ENCODE results near the gene DENND5A.
A peak's percentile ranks its signal among the peaks of the same experiment; 100 is the strongest.
"Not testable (repeated sequence)": the region's sequence is repeated elsewhere in the genome, so short reads cannot be mapped to it uniquely, and the experiment has no call there.

Gene DENND5A

GRCh38 chr11:9203691-9204311, 61.3 kb downstream of the DENND5A start:
- peak; percentile 42 for DNase-seq (ENCODE audit: low read depth)
- H3K4me3 ChIP-seq (ENCODE audit: low read depth, low read length) = no peak overlapping the region
- TF ChIP-seq POLR2A (IDR thresholded peaks at IDR 0.05; ENCODE audit: extremely low read depth, insufficient read length) (no peak), CTCF (IDR thresholded peaks at IDR 0.05; ENCODE audit: low read depth, low read length) (peak; percentile 19), MYC (IDR thresholded peaks at IDR 0.05; ENCODE audit: low read depth, low read length) (no peak), MAX (IDR thresholded peaks at IDR 0.05; ENCODE audit: low read depth, low read length) (peak; percentile 66; the same call in 1 of the 2 replicates)

- TF ChIP-seq MYC (IDR thresholded peaks at IDR 0.05; ENCODE audit: low read depth, low read length) (no peak), MAX (IDR thresholded peaks at IDR 0.05; ENCODE audit: low read depth, low read length) (no peak), POLR2A (IDR thresholded peaks at IDR 0.05; ENCODE audit: extremely low read depth, insufficient read length) (no peak), CTCF (IDR thresholded peaks at IDR 0.05; ENCODE audit: low read depth, low read length) (no peak)
- H3K4me3 ChIP-seq (ENCODE audit: low read depth, low read length) = no peak overlapping the region
- DNase-seq (ENCODE audit: low read depth) = no peak
Measured at GRCh38 chr11:9201372-9202162, 63.6 kb downstream of the DENND5A start.

- TF ChIP-seq MYC (IDR thresholded peaks at IDR 0.05; ENCODE audit: low read depth, low read length) (no peak), CTCF (IDR thresholded peaks at IDR 0.05; ENCODE audit: low read depth, low read length) (no peak), POLR2A (IDR thresholded peaks at IDR 0.05; ENCODE audit: extremely low read depth, insufficient read length) (no peak), MAX (IDR thresholded peaks at IDR 0.05; ENCODE audit: low read depth, low read length) (no peak)
- DNase-seq (ENCODE audit: low read depth) = no peak
Measured at GRCh38 chr11:9200471-9200870, 64.7 kb downstream of the DENND5A start.

GRCh38 chr11:9193316-9193715, 71.8 kb downstream of the DENND5A start:
- TF ChIP-seq CTCF (IDR thresholded peaks at IDR 0.05; ENCODE audit: low read depth, low read length) (no peak), POLR2A (IDR thresholded peaks at IDR 0.05; ENCODE audit: extremely low read depth, insufficient read length) (no peak), MAX (IDR thresholded peaks at IDR 0.05; ENCODE audit: low read depth, low read length) (no peak), MYC (IDR thresholded peaks at IDR 0.05; ENCODE audit: low read depth, low read length) (no peak)
- no peak overlapping the region for H3K4me3 ChIP-seq (ENCODE audit: low read depth, low read length)
- no peak for DNase-seq (ENCODE audit: low read depth)

More at GRCh38 chr11:9200471-9200870, 64.7 kb downstream of the DENND5A start:
- H3K4me3 ChIP-seq (ENCODE audit: low read depth, low read length) = no peak overlapping the region

- no peak overlapping the region for H3K4me3 ChIP-seq (ENCODE audit: low read depth, low read length)
- TF ChIP-seq CTCF (IDR thresholded peaks at IDR 0.05; ENCODE audit: low read depth, low read length) (no peak), MYC (IDR thresholded peaks at IDR 0.05; ENCODE audit: low read depth, low read length) (no peak), MAX (IDR thresholded peaks at IDR 0.05; ENCODE audit: low read depth, low read length) (no peak), POLR2A (IDR thresholded peaks at IDR 0.05; ENCODE audit: extremely low read depth, insufficient read length) (no peak)
- DNase-seq (ENCODE audit: low read depth) = no peak
Measured at GRCh38 chr11:9192561-9192960, 72.6 kb downstream of the DENND5A start.

GRCh38 chr11:9190326-9191016, 74.7 kb downstream of the DENND5A start:
- not testable (repeated sequence) for DNase-seq (ENCODE audit: low read depth); H3K4me3 ChIP-seq (ENCODE audit: low read depth, low read length)

- H3K4me3 ChIP-seq (ENCODE audit: low read depth, low read length); DNase-seq (ENCODE audit: low read depth): not testable (repeated sequence)
Measured at GRCh38 chr11:9188860-9189259, 76.3 kb downstream of the DENND5A start.
